ENCODE measurements around the gene GRB2.
"Not testable (repeated sequence)": the region's sequence is repeated elsewhere in the genome, so short reads cannot be mapped to it uniquely, and the experiment has no call there.

The GRB2 gene

GRCh38 chr17:75386430-75386829 lies 19.0 kb downstream of the GRB2 start:
- no peak for DNase-seq (ENCODE audit: low spot score)

- no peak for DNase-seq (ENCODE audit: low spot score)
Measured at GRCh38 chr17:75384751-75385150, 20.7 kb downstream of the GRB2 start.

GRCh38 chr17:75383842-75384195 lies 21.7 kb downstream of the GRB2 start:
- no peak for DNase-seq (ENCODE audit: low spot score)

GRCh38 chr17:75380750-75381149 lies 24.7 kb downstream of the GRB2 start:
- DNase-seq (ENCODE audit: low spot score) = no peak

- no peak for DNase-seq (ENCODE audit: low spot score)
Measured at GRCh38 chr17:75380315-75380714, 25.2 kb downstream of the GRB2 start.

- not testable (repeated sequence) for DNase-seq (ENCODE audit: low spot score)
Measured at GRCh38 chr17:75379426-75379825, 26.1 kb downstream of the GRB2 start.

GRCh38 chr17:75373280-75373679 lies 32.2 kb downstream of the GRB2 start:
- DNase-seq (ENCODE audit: low spot score) = no peak

GRCh38 chr17:75371981-75372380 lies 33.5 kb downstream of the GRB2 start:
- DNase-seq (ENCODE audit: low spot score) = no peak

- DNase-seq (ENCODE audit: low spot score) = no peak
Measured at GRCh38 chr17:75371339-75371738, 34.1 kb downstream of the GRB2 start.

- DNase-seq (ENCODE audit: low spot score) = no peak
Measured at GRCh38 chr17:75370286-75370915, 35.1 kb downstream of the GRB2 start.

- DNase-seq (ENCODE audit: low spot score) = not testable (repeated sequence)
Measured at GRCh38 chr17:75367838-75368789, 37.4 kb downstream of the GRB2 start.

GRCh38 chr17:75367312-75367711 lies 38.2 kb downstream of the GRB2 start:
- no peak for DNase-seq (ENCODE audit: low spot score)

GRCh38 chr17:75366432-75366831 lies 39.0 kb downstream of the GRB2 start:
- DNase-seq (ENCODE audit: low spot score) = no peak

GRCh38 chr17:75365931-75366275 lies 39.6 kb downstream of the GRB2 start:
- DNase-seq (ENCODE audit: low spot score) = no peak

- no peak for DNase-seq (ENCODE audit: low spot score)
Measured at GRCh38 chr17:75365009-75365930, 40.2 kb downstream of the GRB2 start.

GRCh38 chr17:75364078-75364477 lies 41.4 kb downstream of the GRB2 start:
- DNase-seq (ENCODE audit: low spot score) = peak; percentile 33

- no peak for DNase-seq (ENCODE audit: low spot score)
Measured at GRCh38 chr17:75361996-75362395, 43.5 kb downstream of the GRB2 start.

GRCh38 chr17:75361344-75361743 lies 44.1 kb downstream of the GRB2 start:
- no peak for DNase-seq (ENCODE audit: low spot score)

GRCh38 chr17:75356260-75356937 lies 49.1 kb downstream of the GRB2 start:
- DNase-seq (ENCODE audit: low spot score) = no peak

- DNase-seq (ENCODE audit: low spot score) = no peak
Measured at GRCh38 chr17:75353176-75353575, 52.3 kb downstream of the GRB2 start.

GRCh38 chr17:75352079-75352569 lies 53.4 kb downstream of the GRB2 start:
- DNase-seq (ENCODE audit: low spot score) = no peak

- no peak for DNase-seq (ENCODE audit: low spot score)
Measured at GRCh38 chr17:75350706-75351105, 54.8 kb downstream of the GRB2 start.
